Kidney (tissue), 14 donors: ENCODE data around the gene C12orf75. TPM values are rescaled to one million over a fixed set of nuclear protein-coding genes. Genes with fewer than 3 reads are reported as not detected.

Experiments used
- DNase-seq, 5 donors: peaks; one replicate each; pipeline ENCODE4 v3.0.0-alpha.2; 2013 to 2020
- FAIRE-seq: peaks from 2 replicates; lab custom pipeline; 2012; peaks lifted over from hg19 to GRCh38; lab: Jason Lieb, UNC
- H3K27ac ChIP-seq, 2 donors: one replicate each; pipeline ENCODE4 v1.7.0; 2013; ENCODE audit warnings: low read depth in 2 of 2, low read length in 2 of 2, inconsistent platforms in 1 of 2
- H3K27me3 ChIP-seq: one replicate; pipeline ENCODE4 v1.7.1; 2013; ENCODE audit warnings: low read length, inconsistent platforms; ENCODE audit not compliant: control insufficient read depth, insufficient read depth
- H3K36me3 ChIP-seq, 3 donors: one replicate each; pipeline versions ENCODE4 v1.7.0 to v1.7.1; 2013; ENCODE audit warnings: low read length in 3 of 3, control low read depth in 1 of 3, inconsistent platforms in 1 of 3; ENCODE audit not compliant: insufficient read depth in 3 of 3, control insufficient read depth in 2 of 3
- H3K4me1 ChIP-seq, 3 donors: one replicate each; pipeline versions ENCODE4 v1.7.0 to v1.7.1; 2013; ENCODE audit warnings: low read length in 3 of 3, inconsistent platforms in 1 of 3, low read depth in 1 of 3; ENCODE audit not compliant: control insufficient read depth in 2 of 3, insufficient read depth in 2 of 3
- H3K4me3 ChIP-seq, 3 donors: one replicate each; pipeline versions ENCODE4 v1.7.0 to v1.8.1; 2013; ENCODE audit warnings: low read length in 3 of 3, control low read depth in 1 of 3, inconsistent platforms in 1 of 3
- H3K9ac ChIP-seq, 3 donors: one replicate each; pipeline versions ENCODE4 v1.7.0 to v1.7.1; 2013; ENCODE audit warnings: low read length in 3 of 3, control low read depth in 1 of 3, inconsistent platforms in 1 of 3
- H3K9me3 ChIP-seq, 3 donors: one replicate each; pipeline versions ENCODE4 v1.7.0 to v1.7.1; 2013; ENCODE audit warnings: low read length in 3 of 3, control low read depth in 1 of 3, inconsistent platforms in 1 of 3; ENCODE audit not compliant: control insufficient read depth in 2 of 3, insufficient read depth in 1 of 3
- intact Hi-C: fragments of 100-400 bp; cut with DNase I; formaldehyde crosslinking; loops from one replicate; pipeline ENCODE4 v1.11.1; 2022
- polyA plus RNA-seq: library from polyadenylated mRNA; stranded (reverse); fragments of 350-450 nt; fragmentation: Illumina TruSeq; extraction: RNeasy Lipid Tissue Mini Kit (QIAGEN cat#74804); gene quantifications from one replicate; pipeline ENCODE4 v1.2.3, GENCODE V29; 2014; ENCODE audit warnings: low read depth, low replicate concordance; ENCODE audit not compliant: insufficient read depth
- total RNA-seq: library from RNA; stranded (reverse); fragmentation: NEBNext Ultra II Directional; extraction: Animal tissue kit (Norgen Biotek cat#: 25700); gene quantifications from one replicate; pipeline ENCODE4 v1.2.1, GENCODE V29; 2021
- TF ChIP-seq, protein P1 (sequence below): IDR thresholded peaks from 3 replicates; pipeline ENCODE4 v1.5.1; 2012; ENCODE audit warnings: mild to moderate bottlenecking, moderate library complexity, borderline replicate concordance; ENCODE audit not compliant: insufficient read depth; ENCODE audit errors: extremely low read depth
- donor health status: control.
- donor health status: control.
- donor health status: control.
- donor health status: control.
- donor health status: control.
- donor health status: DM: yes; HTN: yes; CAD: no.
- donor health status: Normal renal cell carcinoma (clear cell type).

C12orf75 gene
- total and polyA plus RNA-seq, 2 donors from 2014 or later = 107 to 127 TPM

DNA sequence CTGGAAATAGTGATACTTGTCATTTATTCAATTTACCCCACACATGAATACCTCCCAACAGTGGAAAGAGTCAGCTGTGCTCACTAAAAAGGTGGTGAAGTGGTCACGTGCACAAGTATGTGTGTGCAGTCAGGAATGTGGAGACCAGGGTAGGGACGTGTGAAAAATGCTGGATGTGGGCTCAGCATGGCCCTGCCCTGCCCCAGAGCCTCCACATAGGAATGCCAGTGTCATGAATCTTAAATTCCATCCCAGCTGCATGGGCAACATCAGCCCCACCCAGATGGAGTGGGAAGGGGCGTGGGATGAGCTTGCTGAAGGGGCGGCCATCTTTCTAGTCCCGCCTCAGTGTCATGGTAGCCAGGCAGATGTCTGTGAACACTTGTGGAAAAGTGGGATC, 87.7 kb downstream of the C12orf75 start:
- no peaks in the 10 kb centered on the region for H3K27me3 ChIP-seq
- no peak overlapping the region for H3K9ac ChIP-seq
- H3K4me3 ChIP-seq = no peak overlapping the region
- H3K4me1 ChIP-seq = no peaks in the 10 kb centered on the region
- intact Hi-C loops = no loop called here
- no peaks in the 10 kb centered on the region for H3K9me3 ChIP-seq
- TF ChIP-seq, protein P1, sequence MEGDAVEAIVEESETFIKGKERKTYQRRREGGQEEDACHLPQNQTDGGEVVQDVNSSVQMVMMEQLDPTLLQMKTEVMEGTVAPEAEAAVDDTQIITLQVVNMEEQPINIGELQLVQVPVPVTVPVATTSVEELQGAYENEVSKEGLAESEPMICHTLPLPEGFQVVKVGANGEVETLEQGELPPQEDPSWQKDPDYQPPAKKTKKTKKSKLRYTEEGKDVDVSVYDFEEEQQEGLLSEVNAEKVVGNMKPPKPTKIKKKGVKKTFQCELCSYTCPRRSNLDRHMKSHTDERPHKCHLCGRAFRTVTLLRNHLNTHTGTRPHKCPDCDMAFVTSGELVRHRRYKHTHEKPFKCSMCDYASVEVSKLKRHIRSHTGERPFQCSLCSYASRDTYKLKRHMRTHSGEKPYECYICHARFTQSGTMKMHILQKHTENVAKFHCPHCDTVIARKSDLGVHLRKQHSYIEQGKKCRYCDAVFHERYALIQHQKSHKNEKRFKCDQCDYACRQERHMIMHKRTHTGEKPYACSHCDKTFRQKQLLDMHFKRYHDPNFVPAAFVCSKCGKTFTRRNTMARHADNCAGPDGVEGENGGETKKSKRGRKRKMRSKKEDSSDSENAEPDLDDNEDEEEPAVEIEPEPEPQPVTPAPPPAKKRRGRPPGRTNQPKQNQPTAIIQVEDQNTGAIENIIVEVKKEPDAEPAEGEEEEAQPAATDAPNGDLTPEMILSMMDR = no peak
- DNase-seq (peak in 3 of 5 donors; percentile 40 to 59 (median 41)), FAIRE-seq (no peak)
- no peaks in the 10 kb centered on the region for H3K36me3 ChIP-seq
- no peak overlapping the region for H3K27ac ChIP-seq

DNA sequence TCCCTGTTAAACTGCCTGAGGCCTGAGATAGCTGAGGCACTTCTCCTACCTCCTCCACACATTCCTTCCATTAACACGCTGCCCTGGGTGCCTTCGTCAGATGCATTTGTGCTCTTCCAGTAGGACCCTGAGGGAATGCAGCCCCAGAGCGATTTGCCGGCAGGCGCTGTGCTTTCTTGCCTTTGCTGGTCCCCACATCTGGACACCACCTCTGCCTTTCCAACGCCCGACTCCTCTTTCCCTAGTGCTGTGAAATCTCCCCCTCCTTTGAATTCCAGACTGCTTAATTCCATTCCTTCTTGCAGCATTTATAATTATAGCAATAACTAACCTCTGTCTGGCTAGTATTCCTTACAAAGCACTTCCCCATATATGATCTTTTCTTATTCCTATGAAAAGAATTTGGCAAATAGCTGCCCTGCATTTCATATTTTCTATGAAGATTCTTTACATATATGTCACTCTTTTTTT, 88.4 kb downstream of the C12orf75 start:
- H3K27me3 ChIP-seq = no peaks in the 10 kb centered on the region
- no peak for FAIRE-seq
- no peaks in the 10 kb centered on the region for H3K9me3 ChIP-seq
- H3K4me3 ChIP-seq = no peak overlapping the region
- TF ChIP-seq, protein P1 = no peak
- no peak for DNase-seq
- no peak overlapping the region for H3K27ac ChIP-seq
- H3K36me3 ChIP-seq = no peaks in the 10 kb centered on the region
- no peaks in the 10 kb centered on the region for H3K4me1 ChIP-seq
- intact Hi-C loops = no loop called here
- no peak overlapping the region for H3K9ac ChIP-seq

DNA sequence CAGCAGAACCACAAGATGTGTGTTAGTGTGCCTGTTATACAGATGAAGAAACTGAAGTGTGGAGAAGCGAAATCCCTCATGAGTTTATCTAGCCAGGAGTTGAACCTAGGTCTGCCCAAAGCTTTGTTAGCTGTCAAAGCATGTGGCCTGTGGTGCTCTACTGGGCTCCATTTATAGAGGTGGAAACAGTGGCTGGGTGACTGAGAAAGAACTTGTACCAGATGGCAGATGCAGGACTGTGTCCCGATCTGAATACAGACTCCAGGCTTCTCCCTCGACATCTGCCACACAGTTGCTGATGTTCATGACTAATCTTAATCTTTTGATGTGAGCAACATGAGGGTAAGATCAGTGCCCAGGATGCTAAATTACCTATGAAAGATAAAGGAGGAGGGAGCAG, 89.1 kb downstream of the C12orf75 start:
- TF ChIP-seq, protein P1 = no peak

DNA sequence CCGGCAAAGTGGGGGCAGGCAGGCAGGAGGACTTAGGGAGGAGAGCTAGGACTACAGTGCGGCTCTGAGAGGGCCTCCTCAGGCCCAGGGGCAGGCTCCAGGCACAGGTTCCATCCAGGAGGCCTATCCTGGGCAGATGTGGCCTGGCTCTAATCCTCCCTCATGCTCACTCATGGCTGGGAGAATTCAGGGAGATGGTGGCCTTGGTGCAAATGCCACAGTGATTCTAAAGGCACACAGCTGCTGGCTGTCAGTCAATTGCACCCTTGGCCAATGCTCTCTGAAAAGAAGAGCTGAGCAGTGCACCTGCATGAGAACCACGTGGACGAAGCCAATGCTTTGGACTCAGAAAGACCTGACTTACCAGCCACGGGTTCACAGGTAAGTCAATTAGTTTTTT, 89.6 kb downstream of the C12orf75 start:
- intact Hi-C loops = loop anchor here (5.0 to 10.0 kb wide), 2 partner anchors 717 to 805 kb away; partner anchors contain the start of gene NUAK1
- DNase-seq (no peak), FAIRE-seq (no peak)
- Histone ChIP-seq H3K27ac (no peak overlapping the region), H3K27me3 (no peaks in the 10 kb centered on the region), H3K4me3 (no peak overlapping the region), H3K9me3 (no peaks in the 10 kb centered on the region), H3K36me3 (no peaks in the 10 kb centered on the region), H3K9ac (no peak overlapping the region), H3K4me1 (no peaks in the 10 kb centered on the region)
- TF ChIP-seq, protein P1 = no peak

More for the DNA sequence above, 89.1 kb downstream of the C12orf75 start:
- no peak for FAIRE-seq
- Histone ChIP-seq H3K27me3 (no peaks in the 10 kb centered on the region), H3K36me3 (no peaks in the 10 kb centered on the region), H3K9ac (no peak overlapping the region), H3K4me1 (no peaks in the 10 kb centered on the region), H3K9me3 (no peaks in the 10 kb centered on the region), H3K4me3 (no peak overlapping the region), H3K27ac (no peak overlapping the region)
- intact Hi-C loops = loop anchor here (5.0 to 10.0 kb wide), 2 partner anchors 718 to 805 kb away; partner anchors contain the start of gene NUAK1
- no peak for DNase-seq
